Karpas-422 (cell line): ENCODE results near the gene OTX1. TPM values are rescaled to one million over a fixed set of nuclear protein-coding genes. Genes with fewer than 3 reads are reported as not detected.
A peak's percentile ranks its signal among the peaks of the same experiment; 100 is the strongest.

Experiments used
- DNase-seq: peaks from one replicate; pipeline ENCODE4 v3.0.0-alpha.2; 2015
- H2AFZ ChIP-seq: fragments of 200-600 bp; sonication (generic); 2 replicates; pipeline ENCODE4 v1.6.1; 2014; ENCODE audit warnings: antibody characterized with exemption, low read length, mixed read lengths
- H3K27ac ChIP-seq: fragments of 200-600 bp; sonication (generic); 2 replicates; pipeline ENCODE4 v1.5.1; 2014; ENCODE audit warnings: mild to moderate bottlenecking, low read length, moderate library complexity
- H3K27me3 ChIP-seq: fragments of 200-600 bp; sonication (generic); 2 replicates; pipeline ENCODE4 v1.6.1; 2014; ENCODE audit warnings: low read length, mixed read lengths
- H3K36me3 ChIP-seq: fragments of 200-600 bp; sonication (generic); 2 replicates; pipeline ENCODE4 v1.6.1; 2014; ENCODE audit warnings: low read length, mixed read lengths; ENCODE audit not compliant: insufficient read depth
- H3K4me1 ChIP-seq: fragments of 200-600 bp; sonication (generic); 2 replicates; pipeline ENCODE4 v1.6.1; 2014; ENCODE audit warnings: mild to moderate bottlenecking, low read length, mixed read lengths
- H3K4me2 ChIP-seq: fragments of 200-600 bp; sonication (generic); 2 replicates; pipeline ENCODE4 v1.6.1; 2014; ENCODE audit warnings: low read length, low read depth, mild to moderate bottlenecking; ENCODE audit not compliant: poor library complexity, severe bottlenecking
- H3K4me3 ChIP-seq: fragments of 200-600 bp; sonication (generic); 2 replicates; pipeline ENCODE4 v1.5.1; 2014; ENCODE audit warnings: mild to moderate bottlenecking, antibody characterized with exemption, low read length, mixed read lengths
- H3K79me2 ChIP-seq: fragments of 200-600 bp; sonication (generic); 2 replicates; pipeline ENCODE4 v1.6.1; 2014; ENCODE audit warnings: mild to moderate bottlenecking, low read length, mixed read lengths
- H3K9ac ChIP-seq: fragments of 200-600 bp; sonication (generic); 2 replicates; pipeline ENCODE4 v1.6.0; 2014; ENCODE audit warnings: low read length
- H3K9me2 ChIP-seq: fragments of 200-600 bp; sonication (generic), shearing (Covaris generic); replicated peaks from 2 replicates; pipeline ENCODE4 v1.6.0; 2014; ENCODE audit warnings: mild to moderate bottlenecking, low read length, moderate library complexity; ENCODE audit not compliant: insufficient read depth
- H3K9me3 ChIP-seq: fragments of 300-700, 200-600 bp; sonication (generic); 2 replicates; pipeline ENCODE4 v1.6.1; 2014; ENCODE audit warnings: low read length, mixed read lengths
- H4K20me1 ChIP-seq: fragments of 200-600 bp; sonication (generic); 2 replicates; pipeline ENCODE4 v1.6.1; 2014; ENCODE audit warnings: mild to moderate bottlenecking, antibody characterized with exemption, low read length, low read depth; ENCODE audit not compliant: insufficient read depth
- total RNA-seq: library from RNA; depleted of rRNA; stranded (reverse); fragments of >200 nt; shearing (Covaris generic); gene quantifications from 2 replicates; pipeline ENCODE4 v1.2.3, GENCODE V29; 2014; ENCODE audit warnings: low replicate concordance

The OTX1 gene
- total RNA-seq, 1 experiment from 2014 or later = 6.4 TPM

GRCh38 chr2:63038034-63038433, 12.6 kb upstream of the OTX1 start:
- H3K9ac ChIP-seq = no peak overlapping the region
- no peak overlapping the region for H3K4me2 ChIP-seq
- no peak overlapping the region for H2AFZ ChIP-seq
- no peaks in the 10 kb centered on the region for H3K9me3 ChIP-seq
- H4K20me1 ChIP-seq = no peaks in the 10 kb centered on the region
- H3K27ac ChIP-seq = no peak overlapping the region
- no peaks in the 10 kb centered on the region for H3K9me2 ChIP-seq
- H3K4me3 ChIP-seq = no peak overlapping the region
- no peaks in the 10 kb centered on the region for H3K79me2 ChIP-seq
- DNase-seq = no peak
- peaks cover 2% of the 10 kb centered on the region; the same call in 1 of the 2 replicates for H3K4me1 ChIP-seq
- H3K36me3 ChIP-seq = no peaks in the 10 kb centered on the region
- no peaks in the 10 kb centered on the region for H3K27me3 ChIP-seq

- H3K79me2 ChIP-seq = no peaks in the 10 kb centered on the region
- H3K27me3 ChIP-seq = no peaks in the 10 kb centered on the region
- no peaks in the 10 kb centered on the region for H4K20me1 ChIP-seq
- peaks cover 14% of the 10 kb centered on the region for H3K4me1 ChIP-seq
- H3K36me3 ChIP-seq = no peaks in the 10 kb centered on the region
- no peak overlapping the region for H3K9ac ChIP-seq
- no peak overlapping the region for H2AFZ ChIP-seq
- no peak overlapping the region for H3K4me3 ChIP-seq
- no peak for DNase-seq
- H3K9me3 ChIP-seq = no peaks in the 10 kb centered on the region
- no peak overlapping the region for H3K4me2 ChIP-seq
- H3K9me2 ChIP-seq = no peaks in the 10 kb centered on the region
- H3K27ac ChIP-seq = no peak overlapping the region
Measured at GRCh38 chr2:63040586-63040985, 10.0 kb upstream of the OTX1 start.

GRCh38 chr2:63041592-63041991, 9.0 kb upstream of the OTX1 start:
- H3K4me3 ChIP-seq = no peak overlapping the region
- no peak overlapping the region for H3K9ac ChIP-seq
- no peaks in the 10 kb centered on the region for H3K27me3 ChIP-seq
- H3K27ac ChIP-seq = peak overlapping the region; percentile 42; the same call in 1 of the 2 replicates
- no peak overlapping the region for H3K4me2 ChIP-seq
- H3K79me2 ChIP-seq = no peaks in the 10 kb centered on the region
- no peak for DNase-seq
- no peak overlapping the region for H2AFZ ChIP-seq
- no peaks in the 10 kb centered on the region for H3K9me3 ChIP-seq
- no peaks in the 10 kb centered on the region for H3K36me3 ChIP-seq
- H3K4me1 ChIP-seq = peaks cover 14% of the 10 kb centered on the region
- H4K20me1 ChIP-seq = no peaks in the 10 kb centered on the region
- H3K9me2 ChIP-seq = no peaks in the 10 kb centered on the region

GRCh38 chr2:63044362-63045327, 6.0 kb upstream of the OTX1 start:
- no peak for DNase-seq
- no peaks in the 10 kb centered on the region for H4K20me1 ChIP-seq
- H3K27me3 ChIP-seq = no peaks in the 10 kb centered on the region

GRCh38 chr2:63046552-63046951, 4.1 kb upstream of the OTX1 start:
- Histone ChIP-seq H3K79me2 (peaks cover 9% of the 10 kb centered on the region), H3K27me3 (no peaks in the 10 kb centered on the region), H2AFZ (no peak overlapping the region), H3K9ac (no peak overlapping the region), H3K4me2 (no peak overlapping the region), H3K27ac (no peak overlapping the region), H3K4me3 (no peak overlapping the region), H4K20me1 (no peaks in the 10 kb centered on the region), H3K9me2 (no peaks in the 10 kb centered on the region), H3K36me3 (no peaks in the 10 kb centered on the region), H3K9me3 (no peaks in the 10 kb centered on the region), H3K4me1 (peaks cover 27% of the 10 kb centered on the region)
- no peak for DNase-seq

More at GRCh38 chr2:63044362-63045327, 6.0 kb upstream of the OTX1 start:
- H3K4me3 ChIP-seq = no peak overlapping the region
- H3K4me1 ChIP-seq = peaks cover 20% of the 10 kb centered on the region
- H3K9me3 ChIP-seq = no peaks in the 10 kb centered on the region
- no peaks in the 10 kb centered on the region for H3K36me3 ChIP-seq
- no peak overlapping the region for H3K9ac ChIP-seq
- H2AFZ ChIP-seq = no peak overlapping the region
- H3K79me2 ChIP-seq = no peaks in the 10 kb centered on the region
- H3K9me2 ChIP-seq = no peaks in the 10 kb centered on the region
- H3K27ac ChIP-seq = no peak overlapping the region
- H3K4me2 ChIP-seq = peak overlapping the region; percentile 53

- Histone ChIP-seq H3K9me2 (no peaks in the 10 kb centered on the region), H3K36me3 (no peaks in the 10 kb centered on the region), H3K9me3 (no peaks in the 10 kb centered on the region), H2AFZ (no peak overlapping the region), H3K79me2 (peaks cover 12% of the 10 kb centered on the region), H4K20me1 (no peaks in the 10 kb centered on the region), H3K4me2 (no peak overlapping the region), H3K9ac (no peak overlapping the region), H3K4me3 (no peak overlapping the region), H3K27ac (no peak overlapping the region), H3K27me3 (no peaks in the 10 kb centered on the region), H3K4me1 (peaks cover 31% of the 10 kb centered on the region)
- no peak for DNase-seq
Measured at GRCh38 chr2:63046961-63047320, 3.7 kb upstream of the OTX1 start.

GRCh38 chr2:63047321-63048279, 3.0 kb upstream of the OTX1 start:
- H3K4me1 ChIP-seq = peaks cover 31% of the 10 kb centered on the region
- H3K79me2 ChIP-seq = peaks cover 14% of the 10 kb centered on the region
- no peaks in the 10 kb centered on the region for H3K9me3 ChIP-seq
- no peak overlapping the region for H3K4me2 ChIP-seq
- no peaks in the 10 kb centered on the region for H3K36me3 ChIP-seq
- no peak overlapping the region for H3K4me3 ChIP-seq
- H3K9ac ChIP-seq = no peak overlapping the region
- H3K27me3 ChIP-seq = no peaks in the 10 kb centered on the region
- H2AFZ ChIP-seq = no peak overlapping the region
- H4K20me1 ChIP-seq = no peaks in the 10 kb centered on the region
- no peaks in the 10 kb centered on the region for H3K9me2 ChIP-seq
- no peak for DNase-seq
- H3K27ac ChIP-seq = no peak overlapping the region
